ENCODE results near the gene MORC2.

MORC2 gene

DNA sequence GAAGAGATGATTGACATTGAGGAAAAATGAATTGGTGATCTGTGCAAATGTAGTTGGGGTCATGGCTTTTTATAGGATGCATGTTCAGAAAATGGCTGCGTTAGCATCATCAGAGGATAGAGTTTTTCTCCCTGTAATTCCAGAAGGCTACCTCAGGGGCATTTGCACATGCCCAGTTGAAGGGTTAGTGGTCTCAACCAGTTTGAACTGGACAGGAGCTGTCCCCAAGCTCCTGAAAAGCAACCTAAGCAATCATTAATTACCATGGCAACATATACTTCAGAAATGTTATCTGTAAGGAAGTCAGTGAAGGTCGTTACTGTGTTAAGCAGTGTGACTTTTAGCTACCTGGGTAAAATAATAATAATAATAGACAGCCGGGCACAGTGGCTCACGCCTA is 29.8 kb upstream of the MORC2 start:
- Histone ChIP-seq H3K9ac (ENCODE audit: low read depth, low read length) (no peak overlapping the region), H3K9me3 (ENCODE audit: insufficient read depth, low read length, severe bottlenecking) (no peaks in the 10 kb centered on the region), H3K79me2 (ENCODE audit: insufficient read depth, low read length) (no peaks in the 10 kb centered on the region), H3K27ac (ENCODE audit: low read length) (no peak overlapping the region), H2AFZ (ENCODE audit: low read depth, low read length) (no peak overlapping the region), H3K36me3 (ENCODE audit: insufficient read depth, low read length) (no peaks in the 10 kb centered on the region), H3K27me3 (ENCODE audit: insufficient read depth, low read length, poor library complexity) (no peaks in the 10 kb centered on the region), H3K4me3 (ENCODE audit: low read depth in 1 of 2, low read length in 2 of 2) (no peak overlapping the region), H3K4me1 (ENCODE audit: insufficient read depth, low read length) (no peaks in the 10 kb centered on the region), H3K4me2 (ENCODE audit: insufficient read depth, low read length) (no peak overlapping the region), H4K20me1 (ENCODE audit: insufficient read depth, low read length) (no peaks in the 10 kb centered on the region)
- DNase-seq = no peak
- TF ChIP-seq, protein P1, sequence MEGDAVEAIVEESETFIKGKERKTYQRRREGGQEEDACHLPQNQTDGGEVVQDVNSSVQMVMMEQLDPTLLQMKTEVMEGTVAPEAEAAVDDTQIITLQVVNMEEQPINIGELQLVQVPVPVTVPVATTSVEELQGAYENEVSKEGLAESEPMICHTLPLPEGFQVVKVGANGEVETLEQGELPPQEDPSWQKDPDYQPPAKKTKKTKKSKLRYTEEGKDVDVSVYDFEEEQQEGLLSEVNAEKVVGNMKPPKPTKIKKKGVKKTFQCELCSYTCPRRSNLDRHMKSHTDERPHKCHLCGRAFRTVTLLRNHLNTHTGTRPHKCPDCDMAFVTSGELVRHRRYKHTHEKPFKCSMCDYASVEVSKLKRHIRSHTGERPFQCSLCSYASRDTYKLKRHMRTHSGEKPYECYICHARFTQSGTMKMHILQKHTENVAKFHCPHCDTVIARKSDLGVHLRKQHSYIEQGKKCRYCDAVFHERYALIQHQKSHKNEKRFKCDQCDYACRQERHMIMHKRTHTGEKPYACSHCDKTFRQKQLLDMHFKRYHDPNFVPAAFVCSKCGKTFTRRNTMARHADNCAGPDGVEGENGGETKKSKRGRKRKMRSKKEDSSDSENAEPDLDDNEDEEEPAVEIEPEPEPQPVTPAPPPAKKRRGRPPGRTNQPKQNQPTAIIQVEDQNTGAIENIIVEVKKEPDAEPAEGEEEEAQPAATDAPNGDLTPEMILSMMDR (IDR thresholded peaks at IDR 0.05; ENCODE audit: borderline replicate concordance, extremely low read depth, low read length, poor library complexity, severe bottlenecking) = no peak
- no peak for TF ChIP-seq EZH2 (IDR thresholded peaks at IDR 0.05; ENCODE audit: borderline replicate concordance, low read depth, low read length, severe bottlenecking)
- no peak for ATAC-seq (ENCODE audit: insufficient read depth, low read depth)

DNA sequence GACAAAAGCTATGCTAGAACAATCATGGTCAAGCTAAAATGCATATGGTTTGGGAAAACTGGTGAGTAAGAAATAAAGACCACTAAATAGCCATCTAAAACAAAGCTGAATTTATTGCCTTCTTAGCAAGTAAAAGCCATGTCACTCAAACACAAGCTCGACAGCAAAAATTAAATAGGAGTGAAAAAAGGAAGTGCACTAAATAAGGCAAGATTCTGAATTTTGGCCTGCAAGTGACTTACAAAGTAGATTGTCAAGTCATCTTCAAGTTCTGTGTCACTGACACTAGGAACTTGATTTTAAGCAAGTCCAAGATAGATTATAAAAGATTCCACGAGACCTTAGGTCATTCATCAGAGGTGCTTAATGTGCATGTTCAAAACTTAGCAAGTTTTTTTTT is 27.9 kb upstream of the MORC2 start:
- TF ChIP-seq EZH2 (IDR thresholded peaks at IDR 0.05; ENCODE audit: borderline replicate concordance, low read depth, low read length, severe bottlenecking) = no peak
- TF ChIP-seq, protein P1 (IDR thresholded peaks at IDR 0.05; ENCODE audit: borderline replicate concordance, extremely low read depth, low read length, poor library complexity, severe bottlenecking) = no peak
- no peaks in the 10 kb centered on the region for H4K20me1 ChIP-seq (ENCODE audit: insufficient read depth, low read length)
- H2AFZ ChIP-seq (ENCODE audit: low read depth, low read length) = no peak overlapping the region
- H3K4me1 ChIP-seq (ENCODE audit: insufficient read depth, low read length) = no peaks in the 10 kb centered on the region
- H3K79me2 ChIP-seq (ENCODE audit: insufficient read depth, low read length) = no peaks in the 10 kb centered on the region
- no peaks in the 10 kb centered on the region for H3K27me3 ChIP-seq (ENCODE audit: insufficient read depth, low read length, poor library complexity)
- H3K4me2 ChIP-seq (ENCODE audit: insufficient read depth, low read length) = no peak overlapping the region
- DNase-seq (no peak), ATAC-seq (ENCODE audit: insufficient read depth, low read depth) (no peak)
- H3K4me3 ChIP-seq (ENCODE audit: low read depth in 1 of 2, low read length in 2 of 2) = no peak overlapping the region
- no peak overlapping the region for H3K9ac ChIP-seq (ENCODE audit: low read depth, low read length)
- H3K9me3 ChIP-seq (ENCODE audit: insufficient read depth, low read length, severe bottlenecking) = no peaks in the 10 kb centered on the region
- H3K27ac ChIP-seq (ENCODE audit: low read length) = no peak overlapping the region
- H3K36me3 ChIP-seq (ENCODE audit: insufficient read depth, low read length) = no peaks in the 10 kb centered on the region

GRCh38 chr22:30994960-30995359 is 26.4 kb upstream of the MORC2 start:
- H3K36me3 ChIP-seq (ENCODE audit: insufficient read depth, low read length) = no peaks in the 10 kb centered on the region
- TF ChIP-seq EZH2 (IDR thresholded peaks at IDR 0.05; ENCODE audit: borderline replicate concordance, low read depth, low read length, severe bottlenecking) = no peak
- TF ChIP-seq, protein P1 (IDR thresholded peaks at IDR 0.05; ENCODE audit: borderline replicate concordance, extremely low read depth, low read length, poor library complexity, severe bottlenecking) = no peak
- no peak overlapping the region for H3K9ac ChIP-seq (ENCODE audit: low read depth, low read length)
- no peaks in the 10 kb centered on the region for H3K79me2 ChIP-seq (ENCODE audit: insufficient read depth, low read length)
- no peak overlapping the region for H2AFZ ChIP-seq (ENCODE audit: low read depth, low read length)
- no peaks in the 10 kb centered on the region for H3K9me3 ChIP-seq (ENCODE audit: insufficient read depth, low read length, severe bottlenecking)
- H4K20me1 ChIP-seq (ENCODE audit: insufficient read depth, low read length) = no peaks in the 10 kb centered on the region
- no peaks in the 10 kb centered on the region for H3K27me3 ChIP-seq (ENCODE audit: insufficient read depth, low read length, poor library complexity)
- no peak overlapping the region for H3K4me2 ChIP-seq (ENCODE audit: insufficient read depth, low read length)
- no peak overlapping the region for H3K4me3 ChIP-seq (ENCODE audit: low read depth in 1 of 2, low read length in 2 of 2)
- no peaks in the 10 kb centered on the region for H3K4me1 ChIP-seq (ENCODE audit: insufficient read depth, low read length)
- ATAC-seq (ENCODE audit: insufficient read depth, low read depth) = no peak
- no peak for DNase-seq
- H3K27ac ChIP-seq (ENCODE audit: low read length) = no peak overlapping the region

GRCh38 chr22:30992565-30992964 is 24.0 kb upstream of the MORC2 start:
- H3K4me3 ChIP-seq (ENCODE audit: low read depth in 1 of 2, low read length in 2 of 2) = no peak overlapping the region
- H3K27me3 ChIP-seq (ENCODE audit: insufficient read depth, low read length, poor library complexity) = no peaks in the 10 kb centered on the region
- TF ChIP-seq, protein P1 (IDR thresholded peaks at IDR 0.05; ENCODE audit: borderline replicate concordance, extremely low read depth, low read length, poor library complexity, severe bottlenecking) = no peak
- TF ChIP-seq EZH2 (IDR thresholded peaks at IDR 0.05; ENCODE audit: borderline replicate concordance, low read depth, low read length, severe bottlenecking) = no peak
- H3K9me3 ChIP-seq (ENCODE audit: insufficient read depth, low read length, severe bottlenecking) = no peaks in the 10 kb centered on the region
- H3K36me3 ChIP-seq (ENCODE audit: insufficient read depth, low read length) = no peaks in the 10 kb centered on the region
- DNase-seq (no peak), ATAC-seq (ENCODE audit: insufficient read depth, low read depth) (no peak)
- no peak overlapping the region for H3K4me2 ChIP-seq (ENCODE audit: insufficient read depth, low read length)
- no peaks in the 10 kb centered on the region for H3K4me1 ChIP-seq (ENCODE audit: insufficient read depth, low read length)
- no peak overlapping the region for H2AFZ ChIP-seq (ENCODE audit: low read depth, low read length)
- no peaks in the 10 kb centered on the region for H4K20me1 ChIP-seq (ENCODE audit: insufficient read depth, low read length)
- no peaks in the 10 kb centered on the region for H3K79me2 ChIP-seq (ENCODE audit: insufficient read depth, low read length)
- H3K27ac ChIP-seq (ENCODE audit: low read length) = no peak overlapping the region
- H3K9ac ChIP-seq (ENCODE audit: low read depth, low read length) = no peak overlapping the region

All from DND-41 (cell line).